ENCODE data around the gene BTN3A1.

Gene BTN3A1

GRCh38 chr6:26464014-26464413 is 61.9 kb downstream of the BTN3A1 start:
- no peak for DNase-seq (ENCODE audit: extremely low read depth, low read depth)
- TF ChIP-seq, protein P1, sequence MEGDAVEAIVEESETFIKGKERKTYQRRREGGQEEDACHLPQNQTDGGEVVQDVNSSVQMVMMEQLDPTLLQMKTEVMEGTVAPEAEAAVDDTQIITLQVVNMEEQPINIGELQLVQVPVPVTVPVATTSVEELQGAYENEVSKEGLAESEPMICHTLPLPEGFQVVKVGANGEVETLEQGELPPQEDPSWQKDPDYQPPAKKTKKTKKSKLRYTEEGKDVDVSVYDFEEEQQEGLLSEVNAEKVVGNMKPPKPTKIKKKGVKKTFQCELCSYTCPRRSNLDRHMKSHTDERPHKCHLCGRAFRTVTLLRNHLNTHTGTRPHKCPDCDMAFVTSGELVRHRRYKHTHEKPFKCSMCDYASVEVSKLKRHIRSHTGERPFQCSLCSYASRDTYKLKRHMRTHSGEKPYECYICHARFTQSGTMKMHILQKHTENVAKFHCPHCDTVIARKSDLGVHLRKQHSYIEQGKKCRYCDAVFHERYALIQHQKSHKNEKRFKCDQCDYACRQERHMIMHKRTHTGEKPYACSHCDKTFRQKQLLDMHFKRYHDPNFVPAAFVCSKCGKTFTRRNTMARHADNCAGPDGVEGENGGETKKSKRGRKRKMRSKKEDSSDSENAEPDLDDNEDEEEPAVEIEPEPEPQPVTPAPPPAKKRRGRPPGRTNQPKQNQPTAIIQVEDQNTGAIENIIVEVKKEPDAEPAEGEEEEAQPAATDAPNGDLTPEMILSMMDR (IDR thresholded peaks at IDR 0.05; ENCODE audit: low read depth, low read length), result no peak

DNA sequence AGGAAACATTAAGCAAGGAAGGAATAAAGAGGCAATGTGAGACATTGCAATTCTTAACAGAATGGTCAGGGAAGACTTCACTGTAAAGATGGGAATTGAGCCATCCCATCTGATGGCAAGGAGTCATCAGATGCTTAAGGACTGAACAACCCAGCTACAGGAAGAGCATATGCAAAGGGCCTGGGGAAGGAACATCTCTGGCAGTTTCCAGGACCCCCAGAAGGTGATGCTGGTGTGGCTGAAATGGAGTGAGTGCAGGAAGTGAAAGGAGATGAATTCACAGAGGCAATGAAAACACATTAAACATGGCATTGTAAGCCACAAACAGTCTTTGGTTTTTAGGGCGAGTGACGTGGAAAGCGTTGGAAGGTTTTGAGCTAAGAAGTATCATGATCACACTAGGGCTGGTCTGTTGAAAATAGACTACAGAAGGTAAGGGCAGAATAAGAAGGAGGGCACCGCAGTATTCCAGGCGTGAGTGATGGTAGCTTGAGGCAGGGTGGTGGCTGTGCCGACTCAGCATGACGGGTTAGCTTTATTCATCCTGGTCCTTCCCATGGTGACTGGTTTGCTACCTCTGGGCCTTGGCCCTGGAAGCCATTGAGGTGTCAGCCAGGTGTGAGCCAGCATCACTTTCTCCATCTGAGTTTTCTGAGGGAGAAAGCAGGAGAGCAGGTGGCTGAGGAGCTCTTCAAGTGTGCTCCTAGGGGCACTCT is 62.5 kb downstream of the BTN3A1 start:
- TF ChIP-seq, protein P1 (IDR thresholded peaks at IDR 0.05; ENCODE audit: low read depth, low read length), result no peak
- no peak for DNase-seq (ENCODE audit: extremely low read depth, low read depth)
